GM12801 (cell line): ENCODE measurements around the gene CAPS2.

ENCODE experiments used
- TF ChIP-seq, protein P1 (sequence below): IDR thresholded peaks from one replicate; pipeline ENCODE4 v1.5.1; 2011; ENCODE audit warnings: control low read depth; ENCODE audit not compliant: insufficient read length; ENCODE audit errors: extremely low read depth

The CAPS2 gene

DNA sequence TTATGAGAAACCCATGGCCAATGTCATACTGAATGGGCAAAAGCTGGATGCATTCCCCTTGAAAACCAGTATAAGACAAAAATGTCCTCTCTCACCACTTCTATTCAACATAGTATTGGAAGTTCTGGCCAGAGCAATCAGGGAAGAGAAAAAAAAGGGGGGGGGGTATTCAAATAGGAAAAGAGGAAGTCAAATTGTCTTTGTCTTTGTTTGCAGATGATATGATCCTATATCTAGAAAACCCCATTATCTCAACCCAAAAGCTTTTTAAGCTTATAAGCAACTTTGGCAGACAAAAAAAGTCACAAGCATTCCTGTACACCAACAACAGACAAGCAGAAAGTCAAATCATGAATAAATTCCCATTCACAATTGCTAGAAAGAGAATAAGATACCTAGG, 23.9 kb upstream of the CAPS2 start:
- TF ChIP-seq, protein P1, sequence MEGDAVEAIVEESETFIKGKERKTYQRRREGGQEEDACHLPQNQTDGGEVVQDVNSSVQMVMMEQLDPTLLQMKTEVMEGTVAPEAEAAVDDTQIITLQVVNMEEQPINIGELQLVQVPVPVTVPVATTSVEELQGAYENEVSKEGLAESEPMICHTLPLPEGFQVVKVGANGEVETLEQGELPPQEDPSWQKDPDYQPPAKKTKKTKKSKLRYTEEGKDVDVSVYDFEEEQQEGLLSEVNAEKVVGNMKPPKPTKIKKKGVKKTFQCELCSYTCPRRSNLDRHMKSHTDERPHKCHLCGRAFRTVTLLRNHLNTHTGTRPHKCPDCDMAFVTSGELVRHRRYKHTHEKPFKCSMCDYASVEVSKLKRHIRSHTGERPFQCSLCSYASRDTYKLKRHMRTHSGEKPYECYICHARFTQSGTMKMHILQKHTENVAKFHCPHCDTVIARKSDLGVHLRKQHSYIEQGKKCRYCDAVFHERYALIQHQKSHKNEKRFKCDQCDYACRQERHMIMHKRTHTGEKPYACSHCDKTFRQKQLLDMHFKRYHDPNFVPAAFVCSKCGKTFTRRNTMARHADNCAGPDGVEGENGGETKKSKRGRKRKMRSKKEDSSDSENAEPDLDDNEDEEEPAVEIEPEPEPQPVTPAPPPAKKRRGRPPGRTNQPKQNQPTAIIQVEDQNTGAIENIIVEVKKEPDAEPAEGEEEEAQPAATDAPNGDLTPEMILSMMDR = no peak

DNA sequence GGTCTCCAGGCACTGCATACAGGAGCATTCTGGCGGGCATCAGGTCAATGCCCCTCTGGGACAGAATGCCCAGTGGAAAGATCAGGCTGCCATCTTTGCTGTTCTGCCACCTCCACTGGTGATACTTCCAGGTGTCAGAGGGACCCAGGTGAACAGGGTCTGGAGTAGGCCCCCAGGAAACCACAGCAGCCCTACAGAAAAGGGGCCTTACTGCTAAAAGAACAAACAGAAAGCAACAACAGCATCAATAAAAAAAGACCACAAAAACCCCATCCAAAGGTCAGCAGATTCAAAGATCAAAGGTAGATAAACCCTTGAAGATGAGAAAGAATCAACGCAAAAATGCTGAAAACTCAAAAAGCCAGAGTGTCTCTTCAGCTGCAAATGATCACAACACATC, 20.3 kb upstream of the CAPS2 start:
- TF ChIP-seq, protein P1 = no peak

DNA sequence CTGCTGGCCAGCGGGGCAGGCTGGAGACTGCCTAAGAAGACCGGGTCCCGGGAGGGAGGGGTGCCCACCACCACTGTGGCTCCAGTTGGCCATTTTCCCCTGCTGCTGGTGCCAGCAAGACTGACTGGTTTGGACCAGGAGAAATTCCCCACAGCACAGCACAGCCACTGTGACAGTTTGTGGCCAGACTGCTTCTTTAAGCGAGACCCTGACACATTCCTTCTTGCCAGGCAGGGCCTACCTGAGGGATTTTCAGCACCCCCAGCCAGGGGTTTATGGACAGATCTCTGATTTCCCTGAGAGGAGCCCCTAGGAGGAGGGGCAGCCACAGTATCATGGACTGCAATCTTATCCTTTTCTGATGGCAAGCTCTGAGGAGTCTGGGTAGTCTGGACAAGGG, 19.8 kb upstream of the CAPS2 start:
- TF ChIP-seq, protein P1 = no peak

DNA sequence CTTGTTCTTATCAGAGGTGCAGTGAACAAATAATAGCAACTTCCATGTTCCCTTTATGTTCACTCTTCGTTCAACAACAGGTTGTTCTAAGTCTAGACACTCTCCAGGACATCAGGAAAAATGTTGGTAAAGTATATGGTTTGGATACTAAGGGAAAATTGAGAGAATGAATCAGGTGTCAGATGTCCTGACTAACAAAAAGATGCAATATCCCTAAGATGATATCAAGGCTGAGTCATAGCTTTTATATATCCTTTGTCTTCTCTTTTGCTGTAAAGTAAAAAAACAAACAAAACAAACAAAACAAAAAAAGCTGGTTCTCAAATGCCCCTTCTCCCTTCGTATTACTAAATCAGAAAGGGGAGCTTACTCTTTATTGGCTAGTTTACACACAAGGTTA, 15.4 kb upstream of the CAPS2 start:
- TF ChIP-seq, protein P1 = no peak

DNA sequence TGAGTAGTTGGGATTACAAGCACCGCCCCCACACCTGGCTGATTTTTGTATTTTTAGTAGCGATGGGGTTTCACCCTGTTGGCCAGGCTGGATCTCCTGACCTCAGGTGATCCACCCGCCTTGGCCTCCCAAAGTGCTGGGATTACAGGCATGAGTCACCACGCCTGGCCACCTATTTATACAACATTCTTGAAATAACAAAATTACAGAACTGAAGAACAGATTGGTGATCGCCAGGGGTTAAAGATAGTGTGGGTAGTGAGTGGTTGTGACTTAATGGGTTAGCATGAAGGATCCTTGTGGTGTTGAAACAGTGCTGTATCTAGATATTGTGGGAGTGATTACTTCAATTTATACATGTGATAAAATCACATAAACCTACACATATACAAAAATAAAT, 11.7 kb upstream of the CAPS2 start:
- TF ChIP-seq, protein P1 = no peak

DNA sequence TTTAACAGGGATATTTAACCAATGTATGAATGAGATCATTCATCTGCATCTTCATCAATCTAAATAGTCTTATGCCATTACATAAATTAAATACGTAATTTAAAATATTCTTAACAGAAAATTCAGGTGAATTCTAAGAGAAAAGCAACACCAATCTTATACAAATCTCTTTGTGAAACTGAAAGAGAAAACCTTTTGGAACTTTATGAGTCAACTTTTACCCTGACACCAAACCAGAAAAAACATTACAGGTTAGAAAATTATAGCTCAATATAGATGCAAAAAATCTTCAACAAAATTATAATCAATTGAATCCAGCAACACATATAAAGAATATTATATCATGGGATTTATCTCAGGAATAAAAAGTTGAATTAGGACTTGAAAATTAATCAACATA, 7.8 kb upstream of the CAPS2 start:
- TF ChIP-seq, protein P1 = no peak

DNA sequence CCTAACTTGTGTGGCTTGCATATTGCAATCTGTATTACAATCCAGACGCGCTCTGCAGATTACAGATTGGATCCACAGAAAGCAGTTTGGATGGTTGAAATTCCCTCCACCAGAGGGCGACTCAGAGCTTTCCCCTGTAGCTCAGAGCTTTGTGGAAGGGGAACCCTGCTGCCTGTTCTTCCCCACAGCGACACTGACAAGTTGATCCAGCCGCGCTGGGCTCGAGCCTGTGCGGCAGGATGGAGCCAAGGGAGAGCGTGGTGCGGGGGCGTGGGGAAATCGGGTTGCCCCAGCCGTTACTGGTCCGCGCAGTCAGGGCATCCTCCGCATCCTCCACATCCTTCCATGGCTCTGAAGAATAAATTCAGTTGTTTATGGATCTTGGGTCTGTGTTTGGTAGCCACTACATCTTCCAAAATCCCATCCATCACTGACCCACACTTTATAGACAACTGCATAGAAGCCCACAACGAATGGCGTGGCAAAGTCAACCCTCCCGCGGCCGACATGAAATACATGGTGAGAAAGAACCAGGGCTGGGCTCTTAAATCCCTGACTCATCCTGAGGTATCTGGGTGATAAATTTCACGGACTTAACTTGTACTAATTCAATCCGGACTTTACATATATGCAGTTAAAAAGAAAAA, 4.4 kb upstream of the CAPS2 start, which contains the start of gene GLIPR1L1:
Gene GLIPR1L1, plus strand, starts transcription at position 287 of the 647 bp plus-strand sequence. Its CDS starts 59 bp downstream, at position 346.
- TF ChIP-seq, protein P1 = no peak
